ENCODE results near the gene RNU6-7. TPM values are rescaled to one million over a fixed set of nuclear protein-coding genes. Genes with fewer than 3 reads are reported as not detected.

RNU6-7 gene
- total RNA-seq, 1 experiment from 2014 or later: not detected

DNA sequence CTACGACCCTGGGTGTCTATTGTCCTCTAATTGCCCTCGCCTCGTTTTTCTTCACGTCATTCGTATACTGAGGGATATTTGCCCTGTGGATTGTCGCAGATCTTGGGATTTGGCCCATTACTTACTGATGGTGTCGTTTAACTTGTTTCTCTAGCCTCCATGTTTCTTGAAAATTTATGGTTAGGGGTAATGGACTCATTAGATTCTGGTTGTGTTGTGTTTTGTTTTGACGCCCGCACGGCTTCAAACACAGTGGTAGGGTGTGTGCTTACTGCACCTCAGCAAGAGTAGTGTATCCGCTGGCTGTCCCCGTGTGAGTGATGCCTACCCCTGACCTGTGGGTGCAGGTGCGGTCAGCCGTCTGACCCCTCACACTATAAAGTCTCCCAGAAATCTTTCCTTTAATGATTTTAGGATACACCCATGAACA, 2.1 kb downstream of the RNU6-7 start:
- no peak overlapping the region for H3K4ac ChIP-seq (ENCODE audit: low read depth, low read length)
- peaks cover 15% of the 10 kb centered on the region for H3K23me2 ChIP-seq (ENCODE audit: insufficient read length, low read depth, low read length, poor library complexity, severe bottlenecking)
- H3K27me3 ChIP-seq (ENCODE audit: insufficient read depth, low read length): no peaks in the 10 kb centered on the region
- Mint-ChIP-seq H3K4me3 (peak overlapping the region; percentile 76 to 97), H3K9me3 (no peaks in the 10 kb centered on the region; a peak in 1 of 5 replicates), H3K36me3 (ENCODE audit: insufficient read depth in 1 of 3, low read depth in 3 of 3) (no peaks in the 10 kb centered on the region), H3K27me3 (ENCODE audit: low read depth) (peaks cover 10% of the 10 kb centered on the region), H3K4me1 (peaks cover 25 to 28% of the 10 kb centered on the region in 2 experiments), H3K27ac (peak overlapping the region in 2 of 3 experiments; percentile 42 to 70; a peak in 3 of 7 replicates)
- H4K5ac ChIP-seq (ENCODE audit: insufficient read length, low read depth, low read length): no peak overlapping the region
- H3K79me2 ChIP-seq (ENCODE audit: insufficient read depth, low read length): no peaks in the 10 kb centered on the region
- no CpG with 5 or more reads among the region's 14 CpGs for WGBS (ENCODE audit: extremely low coverage, insufficient read length, low lambda C conversion rate)
- H2BK5ac ChIP-seq (ENCODE audit: insufficient read length, low read length): no peak overlapping the region
- H2BK120ac ChIP-seq (ENCODE audit: low read depth, low read length, poor library complexity, severe bottlenecking): no peak overlapping the region
- no peak overlapping the region for H3K18ac ChIP-seq (ENCODE audit: insufficient read length, low read depth, low read length)
- H2BK20ac ChIP-seq (ENCODE audit: low read depth, low read length, poor library complexity, severe bottlenecking): no peak overlapping the region
- H3K9ac ChIP-seq (ENCODE audit: extremely low read depth, insufficient read length, low read length): peak overlapping the region; percentile 33
- TF ChIP-seq, protein P1, sequence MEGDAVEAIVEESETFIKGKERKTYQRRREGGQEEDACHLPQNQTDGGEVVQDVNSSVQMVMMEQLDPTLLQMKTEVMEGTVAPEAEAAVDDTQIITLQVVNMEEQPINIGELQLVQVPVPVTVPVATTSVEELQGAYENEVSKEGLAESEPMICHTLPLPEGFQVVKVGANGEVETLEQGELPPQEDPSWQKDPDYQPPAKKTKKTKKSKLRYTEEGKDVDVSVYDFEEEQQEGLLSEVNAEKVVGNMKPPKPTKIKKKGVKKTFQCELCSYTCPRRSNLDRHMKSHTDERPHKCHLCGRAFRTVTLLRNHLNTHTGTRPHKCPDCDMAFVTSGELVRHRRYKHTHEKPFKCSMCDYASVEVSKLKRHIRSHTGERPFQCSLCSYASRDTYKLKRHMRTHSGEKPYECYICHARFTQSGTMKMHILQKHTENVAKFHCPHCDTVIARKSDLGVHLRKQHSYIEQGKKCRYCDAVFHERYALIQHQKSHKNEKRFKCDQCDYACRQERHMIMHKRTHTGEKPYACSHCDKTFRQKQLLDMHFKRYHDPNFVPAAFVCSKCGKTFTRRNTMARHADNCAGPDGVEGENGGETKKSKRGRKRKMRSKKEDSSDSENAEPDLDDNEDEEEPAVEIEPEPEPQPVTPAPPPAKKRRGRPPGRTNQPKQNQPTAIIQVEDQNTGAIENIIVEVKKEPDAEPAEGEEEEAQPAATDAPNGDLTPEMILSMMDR (conservative IDR thresholded peaks at IDR 0.05): no peak
- H2AK5ac ChIP-seq (ENCODE audit: insufficient read length, low read length): no peak overlapping the region
- no peak overlapping the region for H2BK12ac ChIP-seq (ENCODE audit: insufficient read length, low read depth, low read length)
- H3K4me1 ChIP-seq (ENCODE audit: insufficient read depth, low read length): no peaks in the 10 kb centered on the region
- no peak overlapping the region for H2BK15ac ChIP-seq (ENCODE audit: low read depth, low read length)
- H3K4me2 ChIP-seq (ENCODE audit: insufficient read depth, insufficient read length, low read length): peak overlapping the region; percentile 98
- H3K79me1 ChIP-seq (ENCODE audit: insufficient read depth, low read depth, low read length, poor library complexity, severe bottlenecking): no peaks in the 10 kb centered on the region
- H3K23ac ChIP-seq (ENCODE audit: insufficient read length, low read depth, low read length): no peak overlapping the region
- no peak overlapping the region for H3K56ac ChIP-seq (ENCODE audit: insufficient read length, low read depth, low read length)
- peak overlapping the region; percentile 79 for H2AFZ ChIP-seq (ENCODE audit: low read length)
- no peaks in the 10 kb centered on the region for H4K20me1 ChIP-seq (ENCODE audit: control insufficient read depth, insufficient read depth, insufficient read length)
- no peak overlapping the region for H3K14ac ChIP-seq (ENCODE audit: insufficient read depth, low read length)
- H3K27ac ChIP-seq (ENCODE audit: insufficient read length, low read depth, low read length): no peak overlapping the region
- no peaks in the 10 kb centered on the region for H3K9me3 ChIP-seq (ENCODE audit: control insufficient read depth, low read depth, low read length)
- no peak overlapping the region for H4K91ac ChIP-seq (ENCODE audit: insufficient read length, low read depth, low read length)
- DNase-seq: peak; percentile 27
- H4K8ac ChIP-seq (replicated peaks; ENCODE audit: insufficient read length, low read depth, low read length): no peak overlapping the region
- no peak overlapping the region for H3T11ph ChIP-seq (ENCODE audit: low read length)
